GM19372 (cell line): ENCODE data around the gene GRK5.
A peak's percentile ranks its signal among the peaks of the same experiment; 100 is the strongest.

Experiments
- ATAC-seq: cut with Tn5 transposase; IDR thresholded peaks from one replicate; pipeline ENCODE4 v1.9.1; 2021; ENCODE audit warnings: mild to moderate bottlenecking, low read depth, moderate library complexity; ENCODE audit not compliant: unreplicated experiment

GRK5 gene

DNA sequence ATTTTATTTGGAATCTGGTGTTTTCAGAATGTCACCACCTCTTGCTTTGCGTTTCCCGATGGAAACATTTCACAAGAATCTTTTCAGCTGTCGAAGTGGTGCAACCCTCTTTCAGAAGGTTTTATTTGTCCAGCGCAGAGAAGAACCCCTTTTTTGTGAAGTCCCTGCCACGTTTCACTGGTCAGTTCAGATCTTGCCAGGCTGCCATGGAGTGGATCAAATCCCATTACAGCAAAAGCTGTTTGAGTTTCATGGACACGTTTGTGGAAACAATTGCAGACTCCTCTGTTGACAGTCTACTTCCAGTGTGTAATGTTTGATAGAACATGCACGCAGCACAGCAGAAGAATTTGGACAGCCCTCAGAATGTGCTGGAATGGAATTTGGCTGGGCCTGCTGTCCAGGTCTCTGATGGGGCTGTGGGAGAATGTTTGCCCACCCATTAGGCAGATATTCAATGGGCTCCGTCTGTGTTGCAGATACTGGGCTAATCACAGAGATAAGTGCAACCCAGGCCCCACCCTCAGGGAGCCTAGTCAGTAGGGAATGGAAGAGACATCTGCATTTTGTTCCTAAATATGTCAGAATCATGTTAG is 143.2 kb downstream of the GRK5 start:
- no peak for ATAC-seq

DNA sequence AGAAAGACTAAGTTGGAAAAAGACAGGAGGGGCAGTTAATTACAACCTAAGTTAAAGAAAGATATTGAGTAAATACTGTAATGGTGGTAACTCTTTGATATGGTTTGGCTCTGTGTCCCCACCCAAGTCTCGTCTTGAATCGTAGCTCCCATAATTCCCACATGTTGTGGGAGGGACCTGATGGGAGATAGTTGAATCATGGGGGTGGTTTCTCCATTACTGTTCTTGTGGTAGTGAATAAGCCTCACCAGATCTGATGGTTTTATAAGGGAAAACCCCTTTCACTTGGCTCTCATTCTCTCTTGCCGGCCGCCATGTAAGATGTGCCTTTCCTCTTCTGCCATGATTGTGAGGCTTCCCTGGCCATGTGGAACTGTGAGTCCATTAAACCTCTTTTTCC is 143.8 kb downstream of the GRK5 start:
- no peak for ATAC-seq

- ATAC-seq: no peak
These were observed 144.7 kb downstream of the GRK5 start for GRCh38 chr10:119352042-119352441.

DNA sequence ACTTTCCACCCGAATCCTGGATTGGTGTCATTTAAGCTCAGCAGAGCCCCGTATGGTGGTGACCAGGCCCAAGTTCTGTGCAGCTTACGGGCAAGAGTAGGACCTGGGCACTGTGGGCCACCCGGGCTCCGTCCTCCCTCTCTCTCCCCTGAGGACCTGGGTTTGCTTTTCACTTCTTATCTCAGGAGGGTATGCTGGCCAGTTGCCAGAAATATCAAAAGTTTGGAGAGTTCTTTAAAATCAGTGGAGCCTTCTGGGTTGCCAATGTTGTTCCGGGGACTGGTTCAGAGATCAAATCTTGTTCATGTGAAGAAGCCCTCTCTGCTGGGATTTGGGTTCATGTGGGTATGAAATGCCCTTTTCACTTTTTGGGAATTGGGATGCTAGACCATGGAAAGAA is 145.4 kb downstream of the GRK5 start:
- no peak for ATAC-seq

- ATAC-seq: no peak
These were observed 146.1 kb downstream of the GRK5 start for GRCh38 chr10:119353421-119353820.

DNA sequence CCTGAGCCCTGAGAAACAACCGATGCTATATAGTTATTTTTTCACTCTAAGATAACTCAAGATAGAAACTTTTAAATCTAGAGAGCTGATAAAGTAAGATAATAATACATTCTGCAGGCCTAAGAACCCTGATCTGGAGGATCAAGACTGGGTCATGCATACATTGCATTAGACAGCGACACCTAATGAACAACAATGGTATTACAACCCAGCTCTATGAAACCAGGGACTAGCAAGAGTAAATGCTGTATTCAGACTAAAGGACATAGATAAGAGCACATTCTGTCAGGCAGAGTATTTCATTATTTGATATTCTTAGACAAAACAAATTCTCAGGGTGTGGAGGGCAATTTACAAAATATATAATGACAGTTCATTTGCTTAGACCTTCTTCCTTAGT is 148.6 kb downstream of the GRK5 start:
- no peak for ATAC-seq

DNA sequence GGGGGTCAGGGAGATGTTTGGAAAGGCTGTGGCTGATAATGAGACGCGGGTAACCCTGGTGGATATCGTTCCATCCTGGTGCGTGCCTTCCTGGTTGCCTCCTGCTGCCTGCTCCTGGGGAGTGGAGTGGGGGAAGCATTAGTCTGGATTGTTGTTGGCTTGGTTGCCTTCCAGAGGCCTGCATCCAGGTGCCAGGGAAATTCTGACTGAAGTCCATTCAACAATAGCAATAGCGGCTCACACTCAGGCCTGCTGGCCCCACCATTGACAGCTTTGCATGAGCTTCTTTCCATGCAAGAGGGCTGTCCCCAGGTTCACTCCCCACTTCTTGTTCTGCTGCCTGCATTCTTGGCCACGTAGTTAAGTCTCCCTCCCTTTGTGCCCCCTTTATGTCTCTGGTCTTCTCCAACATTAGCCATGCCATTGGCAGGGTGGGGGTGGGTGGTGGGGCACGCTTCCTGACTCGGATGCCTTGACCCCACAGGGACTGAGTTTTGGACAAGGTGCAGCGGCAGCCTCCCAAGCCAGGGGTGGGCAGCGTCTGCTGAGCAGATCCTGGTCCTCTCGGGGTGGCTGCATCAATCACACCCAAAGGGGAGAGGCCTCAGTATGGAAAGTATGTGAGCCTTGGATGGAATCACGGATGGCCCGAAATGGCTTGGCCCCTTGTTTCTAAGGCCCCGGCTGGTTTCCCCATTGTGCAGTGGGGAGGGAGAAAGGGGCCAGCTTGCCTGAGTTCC is 150.2 kb downstream of the GRK5 start:
- ATAC-seq: no peak

DNA sequence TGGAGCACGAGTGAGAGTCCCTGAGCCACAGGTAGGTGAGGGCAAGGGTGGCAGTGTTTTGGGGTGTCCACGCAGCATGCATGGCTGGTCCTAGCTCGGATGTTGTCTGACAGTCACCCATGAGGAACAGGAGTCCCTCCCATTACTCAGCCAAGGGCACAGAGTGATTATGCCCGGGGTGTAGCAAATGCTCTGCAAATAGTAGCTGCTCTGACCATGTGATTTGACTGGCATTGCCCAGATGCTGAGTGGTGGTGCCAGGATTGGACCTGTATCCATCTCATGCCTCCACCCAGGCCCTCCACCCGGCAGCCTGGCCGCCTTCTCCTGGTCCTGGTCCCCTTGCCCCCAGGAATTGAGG is 150.8 kb downstream of the GRK5 start:
- no peak for ATAC-seq

- ATAC-seq: no peak
These were observed 151.2 kb downstream of the GRK5 start for GRCh38 chr10:119358567-119358966.

- ATAC-seq: no peak
These were observed 151.7 kb downstream of the GRK5 start for GRCh38 chr10:119359025-119359424.

- no peak for ATAC-seq
These were observed 153.0 kb downstream of the GRK5 start for GRCh38 chr10:119360181-119360921.

GRCh38 chr10:119361037-119361436 is 153.7 kb downstream of the GRK5 start:
- ATAC-seq: no peak

GRCh38 chr10:119362122-119362521 is 154.8 kb downstream of the GRK5 start:
- no peak for ATAC-seq

- no peak for ATAC-seq
These were observed 157.6 kb downstream of the GRK5 start for GRCh38 chr10:119364645-119365600.

DNA sequence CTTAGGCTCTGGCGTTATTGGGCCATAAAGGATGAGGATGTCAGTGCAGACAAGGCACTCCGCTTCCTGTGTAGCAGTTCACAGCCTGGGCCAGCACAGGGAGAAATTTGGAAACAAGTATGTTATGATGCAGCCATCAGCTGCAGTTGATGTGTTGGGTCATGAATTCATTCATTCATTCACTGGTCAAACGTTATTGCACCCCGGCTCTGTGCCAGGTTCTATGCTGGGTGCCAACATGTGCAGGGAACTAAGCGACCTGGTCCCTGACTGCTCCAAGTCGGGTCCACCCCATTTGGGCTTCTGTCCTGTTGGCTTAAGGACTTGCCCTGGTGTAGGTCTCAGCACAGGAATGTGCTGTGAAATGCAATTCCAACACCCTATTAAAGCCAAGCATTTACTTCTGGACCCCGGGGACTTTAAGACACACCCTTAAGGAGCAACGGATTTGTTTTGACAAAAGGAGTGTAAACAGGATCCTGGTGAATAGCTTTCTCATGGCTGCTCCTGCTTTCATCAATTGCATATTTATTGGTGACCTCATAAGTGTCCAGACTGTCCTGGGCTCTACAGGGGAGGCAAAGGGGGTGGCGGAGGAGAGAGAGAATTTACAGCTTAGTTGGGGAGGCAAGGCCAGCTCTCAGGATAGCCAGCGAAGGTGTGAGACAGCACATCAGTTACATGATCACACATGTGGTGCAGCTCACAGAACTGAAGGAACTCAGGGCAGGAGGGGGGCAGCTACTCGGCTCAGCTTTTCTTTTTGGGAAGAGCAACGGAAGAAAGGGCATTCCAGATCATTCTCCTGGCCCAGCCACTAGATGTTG is 158.6 kb downstream of the GRK5 start:
- no peak for ATAC-seq

GRCh38 chr10:119367841-119368549 is 160.6 kb downstream of the GRK5 start:
- no peak for ATAC-seq

DNA sequence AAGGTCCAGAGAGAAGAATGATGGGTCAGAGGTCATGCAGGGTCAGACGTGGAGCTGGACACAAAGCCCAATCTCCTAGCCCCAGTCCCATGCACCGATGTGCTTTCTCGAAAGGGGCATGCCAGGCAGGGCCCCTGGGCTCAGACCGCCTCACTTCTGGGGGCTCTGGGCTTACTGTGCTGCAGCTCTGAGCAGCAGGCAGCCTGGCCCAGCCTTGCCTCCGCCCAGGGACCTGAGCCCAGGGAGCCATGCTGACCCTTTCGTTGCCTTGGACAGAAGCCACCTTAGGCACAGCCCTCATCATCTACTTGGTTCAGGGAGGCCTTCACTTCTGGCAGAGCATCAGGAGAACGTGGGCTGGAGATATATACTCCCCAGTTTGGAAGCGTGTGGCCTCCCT is 161.2 kb downstream of the GRK5 start:
- ATAC-seq: no peak

GRCh38 chr10:119368991-119369869 is 161.9 kb downstream of the GRK5 start:
- peak; percentile 81 for ATAC-seq
